Caco-2 (cell line): ENCODE data around the gene ANO1. TPM values are rescaled to one million over a fixed set of nuclear protein-coding genes. Genes with fewer than 3 reads are reported as not detected.

Experiments
- BruUV-seq: library from RNA; stranded (reverse); fragments of 400-500 nt; replicated peaks from 2 replicates; lab custom pipeline; 2021; lab: Mats Ljungman, UMichigan
- CTCF ChIA-PET: fragments of 300-600 bp; sonication (Branson Sonifier 250); formaldehyde crosslinking; loops from one replicate; lab custom pipeline; 2022; ENCODE audit warnings: antibody characterized with exemption; lab: Charles Lee
- POLR2A ChIA-PET: fragments of 300-600 bp; sonication (Branson Sonifier 250); formaldehyde crosslinking; loops from one replicate; lab custom pipeline; 2022; ENCODE audit warnings: antibody characterized with exemption; lab: Charles Lee
- DNase-seq, 2 experiments: peaks; one replicate each; pipeline versions ENCODE4 v3.0.0 to v3.0.0-alpha.2; 2020 to 2022
- H3K27me3 ChIP-seq: replicated peaks from 2 replicates; pipeline ENCODE4 v1.6.0; 2011; ENCODE audit warnings: low read length; ENCODE audit not compliant: control insufficient read depth, insufficient read depth
- H3K36me3 ChIP-seq: 2 replicates; pipeline ENCODE4 v1.5.1; 2011; ENCODE audit warnings: low read length; ENCODE audit not compliant: control insufficient read depth, insufficient read depth
- H3K4me1 ChIP-seq: fragments of 250-450 bp; sonication (Bioruptor Pico); 2 replicates; pipeline ENCODE4 v1.5.1; 2020; ENCODE audit warnings: mild to moderate bottlenecking
- H3K4me3 ChIP-seq: 2 replicates; pipeline ENCODE4 v1.5.1; 2011; ENCODE audit warnings: low read depth, mild to moderate bottlenecking, control low read depth, low read length
- H3K9me3 ChIP-seq: fragments of 250-450 bp; sonication (Bioruptor Pico); 2 replicates; pipeline ENCODE4 v1.5.1; 2020; ENCODE audit warnings: mild to moderate bottlenecking, moderate library complexity
- H3K27ac Mint-ChIP-seq: one replicate; pipeline ENCODE4 v1.8.0; 2022; ENCODE audit warnings: mixed read lengths; ENCODE audit not compliant: unreplicated experiment
- H3K27me3 Mint-ChIP-seq: one replicate; pipeline ENCODE4 v1.8.0; 2022; ENCODE audit warnings: mixed read lengths; ENCODE audit not compliant: insufficient read depth, unreplicated experiment
- H3K36me3 Mint-ChIP-seq: one replicate; pipeline ENCODE4 v1.8.0; 2022; ENCODE audit warnings: mild to moderate bottlenecking, mixed read lengths; ENCODE audit not compliant: insufficient read depth, unreplicated experiment
- H3K4me1 Mint-ChIP-seq: one replicate; pipeline ENCODE4 v1.8.0; 2022; ENCODE audit warnings: low read depth, mixed read lengths; ENCODE audit not compliant: unreplicated experiment
- H3K4me3 Mint-ChIP-seq: one replicate; pipeline ENCODE4 v1.8.0; 2022; ENCODE audit warnings: mild to moderate bottlenecking, moderate library complexity, mixed read lengths; ENCODE audit not compliant: unreplicated experiment
- H3K9me3 Mint-ChIP-seq: one replicate; pipeline ENCODE4 v1.8.0; 2022; ENCODE audit warnings: mixed read lengths; ENCODE audit not compliant: unreplicated experiment
- intact Hi-C: fragments of 100-400 bp; cut with micrococcal nuclease; formaldehyde crosslinking; loops from one replicate; pipeline ENCODE4 v1.10.0; 2022; ENCODE audit not compliant: unreplicated experiment
- total RNA-seq: library from RNA; stranded (reverse); gene quantifications from 2 replicates; pipeline ENCODE4 v1.2.3, GENCODE V29; 2022
- TF ChIP-seq, protein P1 (sequence below), 2 experiments: fragments of 200-600 bp in 1 of 2; IDR thresholded peaks; 1 replicate in 1 of 2; 2 replicates in 1 of 2; pipeline versions ENCODE4 v1.5.1 to v1.8.0; 2011 to 2022; ENCODE audit warnings: antibody characterized with exemption in 1 of 2, control low read depth in 1 of 2, inconsistent platforms in 1 of 2, low read depth in 1 of 2, low read length in 1 of 2, mild to moderate bottlenecking in 1 of 2, moderate library complexity in 1 of 2; ENCODE audit not compliant: insufficient read depth in 1 of 2, severe bottlenecking in 1 of 2, unreplicated experiment in 1 of 2

Gene ANO1
- total RNA-seq, 1 experiment from 2014 or later: 8.4 TPM

DNA sequence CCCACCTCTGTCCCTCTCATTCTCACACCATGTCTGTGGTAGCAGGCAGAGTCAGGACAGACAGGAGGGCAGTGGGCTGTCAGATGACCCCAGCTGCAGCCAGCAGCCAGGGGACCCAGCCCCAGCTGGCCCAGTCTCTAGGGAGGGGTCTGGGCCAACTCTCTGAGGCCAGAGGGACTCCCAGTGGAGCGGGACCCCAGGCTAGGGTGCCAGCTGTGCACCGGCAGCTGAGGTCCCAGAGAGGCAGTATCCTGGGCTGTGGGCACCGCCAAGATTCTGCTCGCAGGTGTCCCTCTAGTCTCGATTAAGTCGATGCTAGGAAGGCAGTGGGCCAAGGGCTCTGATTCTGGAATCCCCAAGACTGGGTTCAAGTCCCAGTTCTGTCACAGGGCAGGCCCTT is 108.3 kb downstream of the ANO1 start:
- Mint-ChIP-seq H3K27ac (no peak overlapping the region), H3K4me3 (no peak overlapping the region), H3K27me3 (no peaks in the 10 kb centered on the region), H3K36me3 (peaks cover 2% of the 10 kb centered on the region), H3K9me3 (no peaks in the 10 kb centered on the region), H3K4me1 (no peaks in the 10 kb centered on the region)
- Histone ChIP-seq H3K36me3 (no peaks in the 10 kb centered on the region), H3K9me3 (no peaks in the 10 kb centered on the region), H3K4me1 (no peaks in the 10 kb centered on the region), H3K27me3 (no peaks in the 10 kb centered on the region), H3K4me3 (no peak overlapping the region)
- intact Hi-C loops: no loop called here
- POLR2A ChIA-PET: no interaction called here
- CTCF ChIA-PET: interaction anchor here (0.5 kb wide), 1 partner anchor 212 kb away, joined by 5 read pairs; no protein-coding TSS in a partner anchor
- no TSS peak for BruUV-seq
- no peak for DNase-seq
- TF ChIP-seq, protein P1, sequence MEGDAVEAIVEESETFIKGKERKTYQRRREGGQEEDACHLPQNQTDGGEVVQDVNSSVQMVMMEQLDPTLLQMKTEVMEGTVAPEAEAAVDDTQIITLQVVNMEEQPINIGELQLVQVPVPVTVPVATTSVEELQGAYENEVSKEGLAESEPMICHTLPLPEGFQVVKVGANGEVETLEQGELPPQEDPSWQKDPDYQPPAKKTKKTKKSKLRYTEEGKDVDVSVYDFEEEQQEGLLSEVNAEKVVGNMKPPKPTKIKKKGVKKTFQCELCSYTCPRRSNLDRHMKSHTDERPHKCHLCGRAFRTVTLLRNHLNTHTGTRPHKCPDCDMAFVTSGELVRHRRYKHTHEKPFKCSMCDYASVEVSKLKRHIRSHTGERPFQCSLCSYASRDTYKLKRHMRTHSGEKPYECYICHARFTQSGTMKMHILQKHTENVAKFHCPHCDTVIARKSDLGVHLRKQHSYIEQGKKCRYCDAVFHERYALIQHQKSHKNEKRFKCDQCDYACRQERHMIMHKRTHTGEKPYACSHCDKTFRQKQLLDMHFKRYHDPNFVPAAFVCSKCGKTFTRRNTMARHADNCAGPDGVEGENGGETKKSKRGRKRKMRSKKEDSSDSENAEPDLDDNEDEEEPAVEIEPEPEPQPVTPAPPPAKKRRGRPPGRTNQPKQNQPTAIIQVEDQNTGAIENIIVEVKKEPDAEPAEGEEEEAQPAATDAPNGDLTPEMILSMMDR (IDR thresholded peaks at IDR 0.05; ENCODE audit: insufficient read depth in 1 of 2, low read depth in 1 of 2, low read length in 1 of 2, severe bottlenecking in 1 of 2, unreplicated experiment in 1 of 2): no peak

DNA sequence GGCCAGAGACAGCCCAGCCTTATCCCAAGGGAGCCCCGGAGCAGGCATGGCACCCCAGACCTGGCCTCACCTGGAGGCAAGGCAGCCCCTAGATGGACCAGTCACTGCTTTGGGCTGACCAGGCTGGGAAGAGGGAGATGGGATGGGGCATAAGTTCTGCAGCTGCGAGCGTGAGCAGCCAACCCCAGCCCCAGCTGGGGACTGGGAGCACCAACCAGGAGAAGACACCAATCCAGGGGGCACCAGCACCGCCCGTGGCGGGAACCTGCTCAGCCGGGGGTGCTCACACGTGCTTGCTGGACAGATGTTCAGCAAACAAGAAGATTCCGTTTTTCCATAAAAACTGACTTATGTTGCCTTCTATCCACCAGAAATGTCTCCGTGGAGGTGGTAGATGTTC is 108.8 kb downstream of the ANO1 start:
- TF ChIP-seq, protein P1 (IDR thresholded peaks at IDR 0.05; ENCODE audit: insufficient read depth in 1 of 2, low read depth in 1 of 2, low read length in 1 of 2, severe bottlenecking in 1 of 2, unreplicated experiment in 1 of 2): no peak
- H3K4me1 ChIP-seq: no peaks in the 10 kb centered on the region
- POLR2A ChIA-PET: no interaction called here
- BruUV-seq: no TSS peak
- intact Hi-C loops: no loop called here
- Mint-ChIP-seq H3K36me3 (peaks cover 4% of the 10 kb centered on the region), H3K9me3 (no peaks in the 10 kb centered on the region), H3K4me1 (no peaks in the 10 kb centered on the region), H3K4me3 (no peak overlapping the region), H3K27ac (no peak overlapping the region), H3K27me3 (no peaks in the 10 kb centered on the region)
- no peaks in the 10 kb centered on the region for H3K9me3 ChIP-seq
- DNase-seq: no peak
- H3K36me3 ChIP-seq: no peaks in the 10 kb centered on the region
- H3K4me3 ChIP-seq: no peak overlapping the region
- CTCF ChIA-PET: no interaction called here
- H3K27me3 ChIP-seq: no peaks in the 10 kb centered on the region

- Mint-ChIP-seq H3K4me3 (no peak overlapping the region), H3K27me3 (no peaks in the 10 kb centered on the region), H3K4me1 (no peaks in the 10 kb centered on the region), H3K27ac (no peak overlapping the region), H3K9me3 (no peaks in the 10 kb centered on the region), H3K36me3 (peaks cover 4% of the 10 kb centered on the region)
- TF ChIP-seq, protein P1 (IDR thresholded peaks at IDR 0.05; ENCODE audit: insufficient read depth in 1 of 2, low read depth in 1 of 2, low read length in 1 of 2, severe bottlenecking in 1 of 2, unreplicated experiment in 1 of 2): no peak
- DNase-seq: no peak
- ChIA-PET POLR2A (no interaction called here), CTCF (no interaction called here)
- Histone ChIP-seq H3K9me3 (no peaks in the 10 kb centered on the region), H3K4me3 (no peak overlapping the region), H3K4me1 (no peaks in the 10 kb centered on the region), H3K27me3 (no peaks in the 10 kb centered on the region), H3K36me3 (no peaks in the 10 kb centered on the region)
- intact Hi-C loops: no loop called here
- no TSS peak for BruUV-seq
Measured at GRCh38 chr11:70187771-70188170, 109.7 kb downstream of the ANO1 start.
